KOPT-K1 (cell line): ENCODE results near the gene GABRD.
"Not testable (repeated sequence)": the region's sequence is repeated elsewhere in the genome, so short reads cannot be mapped to it uniquely, and the experiment has no call there.

Experiments
- H3K27ac ChIP-seq: fragments of 200-600 bp; sonication (generic); 2 replicates; pipeline ENCODE4 v1.5.1; 2016; ENCODE audit warnings: antibody characterized with exemption, mild to moderate bottlenecking, low read depth, low read length; ENCODE audit not compliant: poor library complexity, severe bottlenecking
- H3K36me3 ChIP-seq: fragments of 200-600 bp; sonication (generic); 2 replicates; pipeline ENCODE4 v1.5.1; 2017; ENCODE audit warnings: antibody characterized with exemption, mild to moderate bottlenecking, low read length, moderate library complexity; ENCODE audit not compliant: insufficient read depth
- H3K9me3 ChIP-seq: fragments of 200-600 bp; sonication (generic); 2 replicates; pipeline ENCODE4 v1.5.1; 2017; ENCODE audit warnings: antibody characterized with exemption, low read length, mild to moderate bottlenecking; ENCODE audit not compliant: insufficient read depth, poor library complexity, severe bottlenecking

The GABRD gene, protein sequence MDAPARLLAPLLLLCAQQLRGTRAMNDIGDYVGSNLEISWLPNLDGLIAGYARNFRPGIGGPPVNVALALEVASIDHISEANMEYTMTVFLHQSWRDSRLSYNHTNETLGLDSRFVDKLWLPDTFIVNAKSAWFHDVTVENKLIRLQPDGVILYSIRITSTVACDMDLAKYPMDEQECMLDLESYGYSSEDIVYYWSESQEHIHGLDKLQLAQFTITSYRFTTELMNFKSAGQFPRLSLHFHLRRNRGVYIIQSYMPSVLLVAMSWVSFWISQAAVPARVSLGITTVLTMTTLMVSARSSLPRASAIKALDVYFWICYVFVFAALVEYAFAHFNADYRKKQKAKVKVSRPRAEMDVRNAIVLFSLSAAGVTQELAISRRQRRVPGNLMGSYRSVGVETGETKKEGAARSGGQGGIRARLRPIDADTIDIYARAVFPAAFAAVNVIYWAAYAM

DNA sequence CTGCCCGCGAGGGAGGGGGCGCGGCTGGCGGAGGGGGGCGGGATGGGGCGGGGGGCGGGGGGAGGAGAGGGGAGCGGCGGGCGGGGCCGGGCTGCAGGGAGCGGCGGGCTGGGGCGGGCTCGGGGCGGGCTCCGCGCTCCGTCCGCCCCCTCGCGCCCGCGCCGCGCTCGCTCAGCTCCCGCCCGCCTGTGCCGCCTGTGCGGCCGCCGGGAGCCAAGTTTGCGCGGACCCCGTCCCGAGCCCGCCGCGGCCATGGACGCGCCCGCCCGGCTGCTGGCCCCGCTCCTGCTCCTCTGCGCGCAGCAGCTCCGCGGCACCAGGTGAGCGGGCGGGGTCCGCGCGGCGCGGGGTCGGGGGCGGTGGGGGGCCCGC, at the start of gene GABRD:
GABRD (plus strand) TSS at position 174 of the 372 bp plus-strand sequence; CDS start at position 253, 79 bp downstream.
- Histone ChIP-seq H3K36me3 (no peaks in the 10 kb centered on the region), H3K27ac (no peak within 1 kb of the TSS), H3K9me3 (no peaks in the 10 kb centered on the region)

- no peak overlapping the region for H3K27ac ChIP-seq
- H3K9me3 ChIP-seq = peaks cover 6% of the 10 kb centered on the region
- no peaks in the 10 kb centered on the region for H3K36me3 ChIP-seq
These were observed 49.6 kb upstream of the GABRD start for GRCh38 chr1:1969505-1969900.

DNA sequence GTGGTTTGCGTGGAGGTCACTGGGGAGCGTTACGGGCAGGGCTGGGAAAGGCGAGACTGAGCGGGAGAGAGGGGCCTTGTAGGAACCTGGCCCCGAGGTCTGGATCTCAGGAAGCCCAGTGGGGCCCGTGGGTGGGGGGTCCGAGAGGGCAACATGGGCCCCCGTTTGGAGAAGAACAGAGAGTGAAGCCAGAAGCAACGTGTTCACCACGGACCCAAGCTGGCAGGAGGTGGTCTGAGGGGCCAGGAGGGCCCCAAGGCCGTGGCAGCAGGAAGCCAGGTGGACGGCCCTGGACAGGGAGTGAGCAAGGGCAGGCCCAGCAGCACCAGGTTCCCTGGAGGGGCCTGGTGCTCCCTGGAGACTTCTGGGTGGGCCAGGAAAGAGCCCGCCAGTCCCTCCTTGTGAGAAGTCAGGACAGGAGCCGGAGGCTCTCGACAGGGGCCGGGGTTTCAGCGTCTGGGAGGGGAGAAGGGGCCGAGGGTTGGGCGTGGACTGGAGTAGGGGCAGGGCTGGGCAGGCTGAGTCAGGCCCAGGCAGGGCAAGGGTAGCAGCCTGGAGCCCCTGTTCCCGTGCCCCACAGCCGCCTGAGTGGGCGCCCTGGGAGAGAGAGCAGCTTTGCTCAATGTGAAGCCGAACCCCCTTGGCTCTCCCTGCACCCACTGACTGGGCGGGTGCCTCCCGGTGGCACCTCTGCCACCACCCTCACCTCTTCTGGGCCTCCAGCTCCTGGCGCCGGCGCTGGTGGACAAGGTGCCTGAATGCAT, 49.0 kb upstream of the GABRD start:
- H3K36me3 ChIP-seq = no peaks in the 10 kb centered on the region
- peaks cover 6% of the 10 kb centered on the region for H3K9me3 ChIP-seq
- H3K27ac ChIP-seq = no peak overlapping the region

DNA sequence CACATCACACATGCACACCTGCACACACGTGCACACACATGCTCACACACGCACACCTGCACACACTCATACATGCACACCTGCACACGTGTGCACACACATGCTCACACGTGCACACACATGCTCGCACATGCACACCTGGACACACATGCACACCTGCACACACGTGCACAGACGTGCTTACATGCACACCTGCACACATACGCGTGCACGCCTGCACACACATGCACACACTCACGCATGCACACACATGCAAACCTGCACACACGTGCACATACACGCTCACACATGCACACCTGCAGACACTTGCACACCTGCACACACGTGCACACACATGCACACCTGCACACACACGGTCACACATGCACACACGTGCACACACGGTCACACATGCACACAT, 48.1 kb upstream of the GABRD start:
- H3K9me3 ChIP-seq = peaks cover 6% of the 10 kb centered on the region
- H3K27ac ChIP-seq = no peak overlapping the region
- H3K36me3 ChIP-seq = no peaks in the 10 kb centered on the region

DNA sequence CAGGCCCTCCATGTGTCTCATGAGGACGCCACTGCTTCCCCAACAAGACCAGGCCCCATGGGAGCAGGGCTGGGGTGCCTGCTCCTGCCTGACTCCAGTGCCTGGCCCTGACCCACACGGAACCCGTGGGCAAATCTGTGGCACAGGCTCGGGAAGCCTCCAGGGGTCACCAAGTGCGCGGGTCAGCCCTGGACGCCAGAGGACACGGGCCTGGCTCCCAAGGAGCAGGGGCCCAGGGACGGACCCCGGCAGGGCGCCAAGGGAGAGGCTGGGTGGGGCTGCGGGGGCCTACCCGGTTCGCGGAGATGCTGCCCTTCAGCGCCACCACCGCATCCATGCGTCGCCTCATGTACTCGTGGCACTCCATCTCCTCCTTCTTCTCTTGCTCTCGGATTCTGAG, 47.5 kb upstream of the GABRD start:
- Histone ChIP-seq H3K36me3 (no peaks in the 10 kb centered on the region), H3K27ac (no peak overlapping the region), H3K9me3 (peaks cover 6% of the 10 kb centered on the region)

DNA sequence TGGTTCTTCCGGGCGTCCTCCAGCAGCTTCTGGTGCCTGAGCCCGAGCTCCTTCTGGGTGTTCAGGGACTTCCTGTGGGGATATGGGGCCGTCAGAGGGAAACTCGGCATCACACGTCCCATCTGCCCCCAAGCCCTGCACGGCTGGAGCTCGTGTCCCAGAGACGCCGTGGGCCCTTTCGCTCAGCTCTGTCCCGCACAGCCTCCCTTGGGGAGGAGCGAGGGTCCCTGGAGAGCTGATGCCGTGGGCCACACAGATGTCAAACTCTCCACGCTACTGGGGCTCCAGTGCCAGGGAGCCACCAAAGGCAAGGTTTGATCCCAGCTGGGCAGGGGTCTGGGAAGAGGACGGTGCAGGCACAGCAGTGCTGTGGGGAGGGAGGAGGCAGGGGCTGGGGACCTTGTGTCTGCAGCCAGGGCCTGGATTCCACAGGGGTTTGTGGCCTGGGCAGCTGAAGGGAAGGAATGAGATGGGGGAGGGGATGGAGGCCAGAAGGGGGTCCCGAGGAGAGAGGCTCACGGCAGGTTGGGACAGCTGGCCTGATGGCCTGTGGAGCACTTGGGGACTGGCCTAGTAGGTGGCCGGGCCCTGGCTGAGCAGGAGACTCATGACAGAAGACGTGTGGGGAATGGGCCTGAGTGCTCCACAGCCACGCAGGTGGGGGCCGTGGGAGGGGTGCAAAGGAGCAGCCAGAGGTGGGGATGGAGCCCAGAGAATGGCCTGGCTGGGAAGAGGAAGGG, 46.0 kb upstream of the GABRD start:
- peaks cover 6% of the 10 kb centered on the region for H3K9me3 ChIP-seq

GRCh38 chr1:1973716-1974642, 45.2 kb upstream of the GABRD start:
- Histone ChIP-seq H3K27ac (no peak overlapping the region), H3K9me3 (peaks cover 6% of the 10 kb centered on the region), H3K36me3 (no peaks in the 10 kb centered on the region)

More for the DNA sequence above, 46.0 kb upstream of the GABRD start:
- H3K27ac ChIP-seq = no peak overlapping the region
- H3K36me3 ChIP-seq = no peaks in the 10 kb centered on the region

DNA sequence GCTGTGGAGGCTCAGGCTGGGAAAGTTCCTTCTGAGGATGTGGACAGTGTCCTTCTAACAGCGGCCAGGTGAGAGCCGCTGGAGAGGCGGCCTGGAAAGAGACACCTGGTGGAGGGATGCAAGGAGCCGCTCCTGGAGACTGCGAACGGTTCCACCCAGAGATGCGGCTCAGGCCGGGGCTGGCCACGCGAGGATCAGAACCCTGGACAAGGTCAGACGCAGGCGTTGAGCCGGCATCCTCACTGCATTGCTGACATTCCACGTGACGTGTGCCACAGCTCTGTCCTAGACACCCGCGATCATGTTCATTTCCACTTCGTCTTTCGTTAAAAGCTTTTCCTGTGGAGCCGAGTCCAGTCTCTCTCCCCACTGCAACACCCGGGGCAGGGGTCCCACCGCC, 44.3 kb upstream of the GABRD start:
- Histone ChIP-seq H3K36me3 (no peaks in the 10 kb centered on the region), H3K27ac (no peak overlapping the region), H3K9me3 (peaks cover 6% of the 10 kb centered on the region)

DNA sequence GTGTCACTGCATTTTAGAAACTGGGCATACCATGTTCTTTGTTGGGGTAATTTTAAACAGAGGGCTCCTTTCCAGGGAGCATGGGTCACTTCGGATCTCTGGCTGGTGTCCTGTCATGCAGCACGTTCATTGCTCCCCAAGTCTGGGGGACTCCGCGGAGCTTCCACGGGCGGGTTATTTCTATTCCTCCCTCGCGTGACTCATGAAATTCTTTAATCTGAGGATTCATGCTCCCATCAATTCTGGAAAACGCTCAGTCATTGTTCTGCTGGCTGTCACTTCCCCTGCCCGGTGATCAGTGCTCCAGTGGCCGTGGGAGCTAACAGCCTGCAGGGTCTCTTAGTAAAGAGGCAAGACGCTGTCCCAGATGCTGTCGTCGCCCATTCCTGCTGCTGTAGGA, 43.6 kb upstream of the GABRD start:
- Histone ChIP-seq H3K27ac (no peak overlapping the region), H3K36me3 (no peaks in the 10 kb centered on the region), H3K9me3 (peaks cover 8% of the 10 kb centered on the region)

DNA sequence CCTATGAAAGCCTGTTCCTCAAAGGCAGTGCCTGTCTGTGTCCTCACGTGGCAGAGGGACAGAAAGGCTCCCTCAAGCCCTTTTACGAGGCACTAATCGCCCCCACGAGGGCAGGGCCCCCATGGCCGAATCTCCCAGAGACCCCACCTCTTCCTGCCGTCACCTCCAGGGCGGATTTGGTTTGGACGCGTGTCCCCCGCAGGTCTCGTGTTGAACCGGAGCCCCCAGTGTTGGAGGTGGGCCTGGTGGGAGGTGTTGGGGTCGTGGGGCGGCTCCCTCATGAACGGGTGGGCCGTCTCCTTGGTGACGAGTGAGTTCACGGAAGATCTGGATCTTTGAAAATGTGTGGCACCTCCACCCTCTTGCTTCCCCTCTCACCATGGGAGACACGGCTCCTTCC, 43.1 kb upstream of the GABRD start:
- Histone ChIP-seq H3K27ac (no peak overlapping the region), H3K9me3 (peaks cover 9% of the 10 kb centered on the region), H3K36me3 (no peaks in the 10 kb centered on the region)

- H3K9me3 ChIP-seq = peaks cover 19% of the 10 kb centered on the region
- H3K36me3 ChIP-seq = no peaks in the 10 kb centered on the region
- H3K27ac ChIP-seq = no peak overlapping the region
These were observed 41.0 kb upstream of the GABRD start for GRCh38 chr1:1978108-1978507.

DNA sequence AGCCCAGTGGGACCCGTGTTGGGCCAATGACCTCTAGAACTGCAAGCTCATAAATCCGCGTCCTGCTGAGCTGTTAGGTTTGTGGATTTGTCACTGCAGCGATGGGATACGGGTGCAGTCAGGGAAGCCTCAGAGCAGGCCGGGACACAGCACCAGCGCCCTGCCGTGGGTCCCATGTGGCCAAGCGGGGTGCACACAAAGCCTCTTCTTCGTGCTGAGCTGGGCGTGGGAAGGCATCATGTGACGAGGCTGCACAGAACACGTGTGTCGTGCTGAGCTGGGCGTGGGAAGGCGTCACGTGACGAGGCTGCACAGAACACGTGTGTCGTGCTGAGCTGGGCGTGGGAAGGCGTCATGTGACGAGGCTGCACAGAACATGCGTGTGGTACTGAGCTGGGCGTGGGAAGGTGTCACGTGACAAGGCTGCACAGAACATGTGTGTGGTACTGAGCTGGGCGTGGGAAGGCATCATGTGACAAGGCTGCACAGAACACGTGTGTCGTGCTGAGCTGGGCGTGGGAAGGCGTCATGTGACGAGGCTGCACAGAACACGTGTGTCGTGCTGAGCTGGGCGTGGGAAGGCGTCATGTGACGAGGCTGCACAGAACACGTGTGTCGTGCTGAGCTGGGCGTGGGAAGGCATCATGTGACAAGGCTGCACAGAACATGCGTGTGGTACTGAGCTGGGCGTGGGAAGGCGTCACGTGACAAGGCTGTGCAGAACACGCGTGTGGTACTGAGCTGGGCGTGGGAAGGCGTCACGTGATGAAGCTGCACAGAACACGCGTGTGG, 40.3 kb upstream of the GABRD start:
- H3K27ac ChIP-seq, H3K36me3 ChIP-seq: not testable (repeated sequence)
- peaks cover 19% of the 10 kb centered on the region for H3K9me3 ChIP-seq

DNA sequence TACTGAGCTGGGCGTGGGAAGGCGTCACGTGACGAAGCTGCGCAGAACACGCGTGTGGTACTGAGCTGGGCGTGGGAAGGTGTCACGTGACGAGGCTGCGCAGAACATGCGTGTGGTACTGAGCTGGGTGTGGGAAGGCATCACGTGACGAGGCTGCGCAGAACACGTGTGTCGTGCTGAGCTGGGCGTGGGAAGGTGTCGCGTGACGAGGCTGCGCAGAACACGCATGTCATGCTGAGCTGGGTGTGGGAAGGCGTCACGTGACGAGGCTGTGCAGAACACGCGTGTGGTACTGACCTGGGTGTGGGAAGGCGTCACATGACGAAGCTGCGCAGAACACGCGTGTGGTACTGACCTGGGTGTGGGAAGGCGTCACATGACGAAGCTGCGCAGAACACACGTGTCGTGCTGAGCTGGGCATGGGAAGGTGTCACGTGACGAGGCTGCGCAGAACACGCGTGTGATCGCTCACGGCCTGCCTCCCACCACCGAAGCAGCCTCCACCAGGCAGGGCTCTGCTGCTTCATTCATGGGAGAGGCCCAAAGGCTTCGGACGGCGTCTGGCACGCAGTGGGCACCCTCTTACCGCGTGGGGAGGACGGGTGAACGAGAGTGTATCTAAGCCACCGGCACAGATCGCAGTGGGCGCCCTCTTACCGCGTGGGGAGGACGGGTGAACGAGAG, 39.5 kb upstream of the GABRD start:
- H3K27ac ChIP-seq = no peak overlapping the region
- peaks cover 19% of the 10 kb centered on the region for H3K9me3 ChIP-seq
- no peaks in the 10 kb centered on the region for H3K36me3 ChIP-seq
